IMR-90 (cell line): ENCODE results near the gene CCPG1. TPM values are rescaled to one million over a fixed set of nuclear protein-coding genes. Genes with fewer than 3 reads are reported as not detected.

ENCODE experiments used
- ATAC-seq: fragments of 200-7000 bp; cut with Tn5 transposase; 2 replicates; pipeline ENCODE4 v1.9.1; 2020; ENCODE audit warnings: low read depth, mild to moderate bottlenecking, moderate library complexity
- BruUV-seq: library from RNA; stranded (reverse); fragments of 400-500 nt; replicated peaks from 2 replicates; lab custom pipeline; 2021; lab: Mats Ljungman, UMichigan
- CTCF ChIA-PET: fragments of 300-600 bp; formaldehyde crosslinking; extraction: SDS; loops from one replicate; lab custom pipeline; 2021; ENCODE audit warnings: antibody characterized with exemption; lab: Yijun Ruan, JAX
- POLR2A ChIA-PET: fragments of 300-600 bp; sonication (Branson Sonifier 250); formaldehyde crosslinking; loops from one replicate; lab custom pipeline; 2022; ENCODE audit warnings: antibody characterized with exemption; ENCODE audit not compliant: unreplicated experiment; lab: Charles Lee
- DNase-seq: peaks from one replicate; pipeline ENCODE4 v3.0.0; 2013
- H2AFZ ChIP-seq: replicated peaks from 2 replicates; pipeline ENCODE3; 2013; ENCODE audit warnings: low read length, mild to moderate bottlenecking; ENCODE audit not compliant: poor library complexity
- H2AK5ac ChIP-seq: 2 replicates; pipeline ENCODE4 v1.6.1; 2013; ENCODE audit warnings: low read depth, low read length, inconsistent platforms
- H2AK9ac ChIP-seq: replicated peaks from 2 replicates; pipeline ENCODE3; 2013; ENCODE audit warnings: mild to moderate bottlenecking, low read depth, low read length, moderate library complexity; ENCODE audit not compliant: poor library complexity
- H2BK120ac ChIP-seq: 2 replicates; pipeline ENCODE4 v1.6.1; 2013; ENCODE audit warnings: low read depth, low read length, inconsistent platforms
- H2BK15ac ChIP-seq: 3 replicates; pipeline ENCODE4 v1.6.1; 2013; ENCODE audit warnings: low read depth, low read length, inconsistent platforms
- H2BK20ac ChIP-seq: 2 replicates; pipeline ENCODE4 v1.6.1; 2013; ENCODE audit warnings: low read depth, mild to moderate bottlenecking, inconsistent platforms, low read length, moderate library complexity
- H2BK5ac ChIP-seq: 2 replicates; pipeline ENCODE4 v1.6.1; 2013; ENCODE audit warnings: mild to moderate bottlenecking, low read depth, low read length, inconsistent platforms; ENCODE audit not compliant: poor library complexity, severe bottlenecking
- H3K14ac ChIP-seq: replicated peaks from 2 replicates; pipeline ENCODE4 v1.6.1; 2013; ENCODE audit warnings: low read depth, low read length, inconsistent platforms
- H3K18ac ChIP-seq: 2 replicates; pipeline ENCODE4 v1.6.1; 2013; ENCODE audit warnings: low read depth, low read length, control low read depth
- H3K23ac ChIP-seq: 2 replicates; pipeline ENCODE4 v1.6.1; 2013; ENCODE audit warnings: low read depth, low read length, inconsistent platforms
- H3K27ac ChIP-seq: 2 replicates; pipeline ENCODE4 v1.5.1; 2013; ENCODE audit warnings: mild to moderate bottlenecking, control low read depth, low read length; ENCODE audit not compliant: insufficient read depth
- H3K27me3 ChIP-seq: 2 replicates; pipeline ENCODE4 v1.6.1; 2013; ENCODE audit warnings: low read length; ENCODE audit not compliant: control insufficient read depth, insufficient read depth
- H3K36me3 ChIP-seq: 2 replicates; pipeline ENCODE4 v1.6.1; 2013; ENCODE audit warnings: low read length, mixed read lengths; ENCODE audit not compliant: control insufficient read depth, insufficient read depth
- H3K4ac ChIP-seq: 2 replicates; pipeline ENCODE4 v1.6.1; 2013; ENCODE audit warnings: low read depth, low read length, inconsistent platforms
- H3K4me1 ChIP-seq: 2 replicates; pipeline ENCODE4 v1.6.1; 2013; ENCODE audit warnings: low read length, mixed read lengths; ENCODE audit not compliant: control insufficient read depth, insufficient read depth
- H3K4me2 ChIP-seq: 2 replicates; pipeline ENCODE4 v1.6.1; 2013; ENCODE audit warnings: low read depth, mild to moderate bottlenecking, control low read depth, low read length, moderate library complexity
- H3K4me3 ChIP-seq: 2 replicates; pipeline ENCODE4 v1.5.1; 2013; ENCODE audit warnings: low read depth, mild to moderate bottlenecking, control low read depth, low read length, moderate library complexity; ENCODE audit not compliant: insufficient read depth
- H3K56ac ChIP-seq: 2 replicates; pipeline ENCODE4 v1.6.1; 2013; ENCODE audit warnings: low read length, inconsistent platforms; ENCODE audit not compliant: insufficient read depth; ENCODE audit errors: extremely low read depth
- H3K79me1 ChIP-seq, 2 experiments: 2 replicates each; pipeline ENCODE4 v1.6.1; 2013; ENCODE audit warnings: low read length in 2 of 2, inconsistent platforms in 1 of 2, low read depth in 1 of 2
- H3K9ac ChIP-seq: 2 replicates; pipeline ENCODE4 v1.6.1; 2013; ENCODE audit warnings: low read depth, low read length, control low read depth
- H3K9me1 ChIP-seq: 2 replicates; pipeline ENCODE4 v1.6.1; 2013; ENCODE audit warnings: low read length, inconsistent platforms; ENCODE audit not compliant: insufficient read depth
- H3K9me3 ChIP-seq: 2 replicates; pipeline ENCODE4 v1.6.1; 2013; ENCODE audit warnings: low read length; ENCODE audit not compliant: control insufficient read depth, insufficient read depth
- H4K20me1 ChIP-seq: 2 replicates; pipeline ENCODE4 v1.6.1; 2013; ENCODE audit warnings: low read length, inconsistent platforms; ENCODE audit not compliant: insufficient read depth
- H4K5ac ChIP-seq: 2 replicates; pipeline ENCODE4 v1.6.1; 2013; ENCODE audit warnings: mild to moderate bottlenecking, low read depth, low read length, control low read depth
- H4K8ac ChIP-seq, 2 experiments: 2 replicates each; pipeline ENCODE4 v1.6.1; 2013; ENCODE audit warnings: low read depth in 2 of 2, low read length in 2 of 2, control low read depth in 1 of 2, inconsistent platforms in 1 of 2
- H4K91ac ChIP-seq: 2 replicates; pipeline ENCODE4 v1.6.1; 2013; ENCODE audit warnings: low read depth, low read length, inconsistent platforms; ENCODE audit not compliant: insufficient read depth
- BHLHE40 ChIP-seq: fragments of 150-350 bp; IDR thresholded peaks from 2 replicates; pipeline ENCODE4 v1.6.1; 2016; ENCODE audit warnings: mild to moderate bottlenecking, low read depth, low read length
- CEBPB ChIP-seq: IDR thresholded peaks from 2 replicates; pipeline ENCODE4 v1.6.1; 2012; ENCODE audit warnings: low read depth, low read length, improper control_type of control experiment
- CHD1 ChIP-seq: IDR thresholded peaks from 2 replicates; pipeline ENCODE4 v1.6.1; 2012; ENCODE audit warnings: low read depth, low read length, improper control_type of control experiment
- MAFK ChIP-seq: IDR thresholded peaks from 2 replicates; pipeline ENCODE4 v1.6.1; 2012; ENCODE audit warnings: low read depth, low read length, improper control_type of control experiment
- MAZ ChIP-seq: IDR thresholded peaks from 2 replicates; pipeline ENCODE4 v1.6.1; 2012; ENCODE audit warnings: low read depth, mild to moderate bottlenecking, low read length, improper control_type of control experiment, moderate library complexity, borderline replicate concordance
- SMC3 ChIP-seq: fragments of 150-350 bp; IDR thresholded peaks from 2 replicates; pipeline ENCODE4 v1.6.1; 2016; ENCODE audit warnings: low read depth, mild to moderate bottlenecking, antibody characterized with exemption, low read length, moderate library complexity
- WGBS, 2 experiments: methylation state at CpG; one replicate each; pipeline versions ENCODE4 v1.1.5 to v1.1.7; 2013; ENCODE audit warnings: missing lambda C conversion rate in 2 of 2; ENCODE audit not compliant: insufficient read length in 1 of 2; ENCODE audit errors: extremely low coverage in 2 of 2; 5-methylcytosine and 5-hydroxymethylcytosine counted together
- dilution Hi-C: fragments of 300-500 bp; cut with HindIII; formaldehyde crosslinking; loops from one replicate; pipeline ENCODE4 v1.14.3; 2018; ENCODE audit warnings: low sequenced_read_pairs; ENCODE audit not compliant: unreplicated experiment
- in situ Hi-C: fragments of 300-500 bp; cut with MboI; formaldehyde crosslinking; loops from 3 replicates; pipeline ENCODE4 v1.14.3; 2019; ENCODE audit warnings: low sequenced_read_pairs, inconsistent platforms, mixed read lengths
- intact Hi-C: fragments of 100-400 bp; cut with micrococcal nuclease; formaldehyde crosslinking; loops from 2 replicates; pipeline ENCODE4 v1.10.0; 2022
- polyA plus RNA-seq, 3 experiments: library from polyadenylated mRNA; depleted of rRNA; stranded (reverse); fragments of >200 nt; gene quantifications; 2 replicates each; pipeline ENCODE4 v1.2.3, GENCODE V29; 2012; ENCODE audit warnings: low replicate concordance in 1 of 3
- total RNA-seq: library from RNA; depleted of rRNA; stranded (reverse); fragments of >200 nt; gene quantifications from 2 replicates; pipeline ENCODE4 v1.2.3, GENCODE V29; 2012
- TF ChIP-seq, protein P1 (sequence below): conservative IDR thresholded peaks from 2 replicates; pipeline ENCODE4 v1.5.1; 2012; ENCODE audit warnings: mild to moderate bottlenecking, low read depth, low read length, improper control_type of control experiment
- TF ChIP-seq, protein P2 (sequence below): fragments of 150-350 bp; IDR thresholded peaks from 2 replicates; pipeline ENCODE4 v1.6.1; 2017; ENCODE audit warnings: mild to moderate bottlenecking, antibody characterized with exemption, low read length, low read depth

Gene CCPG1
- total and polyA plus RNA-seq, 2 of the 4 experiments (the other 2 are of a cell fraction) = 11.4 to 14.3 TPM

DNA sequence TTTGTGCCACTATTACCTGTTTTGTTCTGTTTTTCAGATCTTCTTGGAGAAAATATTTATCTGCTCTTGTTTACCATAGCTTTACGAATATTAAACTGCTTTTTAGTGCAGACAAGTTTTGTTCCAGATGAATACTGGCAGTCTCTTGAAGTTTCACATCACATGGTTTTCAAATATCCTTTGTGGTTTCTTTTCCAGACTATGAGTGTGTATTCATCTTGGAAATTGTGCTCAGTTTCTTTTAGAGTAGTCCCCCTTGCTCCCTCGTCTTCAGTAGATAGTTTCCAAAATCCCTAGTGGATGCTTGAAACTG, 88.0 kb downstream of the CCPG1 start:
- dilution Hi-C loops (no loop called here), in situ Hi-C loops (no loop called here), intact Hi-C loops (no loop called here)
- H4K20me1 ChIP-seq = no peaks in the 10 kb centered on the region
- H2AK5ac ChIP-seq = no peak overlapping the region
- H3K4me3 ChIP-seq = no peak overlapping the region; the same call in 1 of the 2 replicates
- TF ChIP-seq BHLHE40 (no peak), CHD1 (no peak), MAZ (no peak), MAFK (no peak), CEBPB (no peak), SMC3 (no peak)
- TF ChIP-seq, protein P1, sequence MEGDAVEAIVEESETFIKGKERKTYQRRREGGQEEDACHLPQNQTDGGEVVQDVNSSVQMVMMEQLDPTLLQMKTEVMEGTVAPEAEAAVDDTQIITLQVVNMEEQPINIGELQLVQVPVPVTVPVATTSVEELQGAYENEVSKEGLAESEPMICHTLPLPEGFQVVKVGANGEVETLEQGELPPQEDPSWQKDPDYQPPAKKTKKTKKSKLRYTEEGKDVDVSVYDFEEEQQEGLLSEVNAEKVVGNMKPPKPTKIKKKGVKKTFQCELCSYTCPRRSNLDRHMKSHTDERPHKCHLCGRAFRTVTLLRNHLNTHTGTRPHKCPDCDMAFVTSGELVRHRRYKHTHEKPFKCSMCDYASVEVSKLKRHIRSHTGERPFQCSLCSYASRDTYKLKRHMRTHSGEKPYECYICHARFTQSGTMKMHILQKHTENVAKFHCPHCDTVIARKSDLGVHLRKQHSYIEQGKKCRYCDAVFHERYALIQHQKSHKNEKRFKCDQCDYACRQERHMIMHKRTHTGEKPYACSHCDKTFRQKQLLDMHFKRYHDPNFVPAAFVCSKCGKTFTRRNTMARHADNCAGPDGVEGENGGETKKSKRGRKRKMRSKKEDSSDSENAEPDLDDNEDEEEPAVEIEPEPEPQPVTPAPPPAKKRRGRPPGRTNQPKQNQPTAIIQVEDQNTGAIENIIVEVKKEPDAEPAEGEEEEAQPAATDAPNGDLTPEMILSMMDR = no peak
- TF ChIP-seq, protein P2, sequence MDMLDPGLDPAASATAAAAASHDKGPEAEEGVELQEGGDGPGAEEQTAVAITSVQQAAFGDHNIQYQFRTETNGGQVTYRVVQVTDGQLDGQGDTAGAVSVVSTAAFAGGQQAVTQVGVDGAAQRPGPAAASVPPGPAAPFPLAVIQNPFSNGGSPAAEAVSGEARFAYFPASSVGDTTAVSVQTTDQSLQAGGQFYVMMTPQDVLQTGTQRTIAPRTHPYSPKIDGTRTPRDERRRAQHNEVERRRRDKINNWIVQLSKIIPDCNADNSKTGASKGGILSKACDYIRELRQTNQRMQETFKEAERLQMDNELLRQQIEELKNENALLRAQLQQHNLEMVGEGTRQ = no peak
- ChIA-PET CTCF (no interaction called here), POLR2A (no interaction called here)
- H2AFZ ChIP-seq = no peak overlapping the region
- H3K14ac ChIP-seq = no peak overlapping the region
- peaks cover 12 to 36% of the 10 kb centered on the region in 2 experiments for H3K79me1 ChIP-seq
- peak overlapping the region; percentile 38; the same call in 1 of the 2 replicates for H4K5ac ChIP-seq
- 0 out of 2 replicates have a peak, but pooled peaks cover 1% of the 10 kb centered on the region for H3K36me3 ChIP-seq
- no peak overlapping the region for H3K4ac ChIP-seq
- H3K27ac ChIP-seq = no peak overlapping the region
- H3K56ac ChIP-seq = no peak overlapping the region
- H3K23ac ChIP-seq = 0 out of 2 replicates have a peak overlapping the region, but pooled peaks have one; percentile 33
- no peak overlapping the region for H2BK15ac ChIP-seq
- H3K9me1 ChIP-seq = no peaks in the 10 kb centered on the region
- H2BK120ac ChIP-seq = no peak overlapping the region
- no peak overlapping the region for H2BK20ac ChIP-seq
- H3K9ac ChIP-seq = no peak overlapping the region; the same call in 1 of the 2 replicates
- H3K9me3 ChIP-seq = no peaks in the 10 kb centered on the region
- peak overlapping the region; percentile 62 for H3K4me2 ChIP-seq
- H2BK5ac ChIP-seq = no peak overlapping the region
- H2AK9ac ChIP-seq = no peak overlapping the region
- H3K18ac ChIP-seq = no peak overlapping the region
- peaks cover 2% of the 10 kb centered on the region; the same call in 1 of the 2 replicates for H3K4me1 ChIP-seq
- no peak overlapping the region for H4K91ac ChIP-seq
- ATAC-seq (no peak), DNase-seq (peak; percentile 10)
- BruUV-seq = no TSS peak
- no peaks in the 10 kb centered on the region for H3K27me3 ChIP-seq
- peak overlapping the region; percentile 34 to 89; a peak in 3 of 4 replicates for H4K8ac ChIP-seq
- no CpG with 5 or more reads among the region's 2 CpGs for WGBS, 2 experiments
